SK-MEL-5 (cell line): ENCODE data around the gene SETMAR. TPM values are rescaled to one million over a fixed set of nuclear protein-coding genes. Genes with fewer than 3 reads are reported as not detected.

ENCODE experiments used
- DNase-seq: peaks from one replicate; pipeline ENCODE4 v3.0.0-alpha.2; 2016; ENCODE audit warnings: low read depth, low spot score
- in situ Hi-C: cut with HindIII; loops from 2 replicates; pipeline ENCODE4 v1.10.0; 2016; ENCODE audit warnings: low sequenced_read_pairs, high pct_unique_total_duplicates, low pct_unique_long_range_greater_than_20kb
- total RNA-seq: library from RNA; depleted of rRNA; stranded (reverse); fragments of >200 nt; shearing (Covaris generic); gene quantifications from 2 replicates; pipeline ENCODE4 v1.2.3, GENCODE V29; 2014

Gene SETMAR
- total RNA-seq, 1 experiment from 2014 or later = 14.3 TPM

GRCh38 chr3:4338751-4339150, 35.6 kb downstream of the SETMAR start:
- no peak for DNase-seq

GRCh38 chr3:4340077-4340410, 36.9 kb downstream of the SETMAR start:
- no peak for DNase-seq
- in situ Hi-C loops = no loop called here

More at GRCh38 chr3:4338751-4339150, 35.6 kb downstream of the SETMAR start:
- in situ Hi-C loops = no loop called here

GRCh38 chr3:4340411-4341335, 37.5 kb downstream of the SETMAR start:
- DNase-seq = no peak
- in situ Hi-C loops = no loop called here

- in situ Hi-C loops = no loop called here
- DNase-seq = peak; percentile 20
Observed at GRCh38 chr3:4341336-4341675, 38.1 kb downstream of the SETMAR start.

GRCh38 chr3:4343258-4343657, 40.1 kb downstream of the SETMAR start:
- in situ Hi-C loops = no loop called here
- no peak for DNase-seq

- DNase-seq = peak; percentile 81
- in situ Hi-C loops = no loop called here
Observed at GRCh38 chr3:4350789-4351163, 47.6 kb downstream of the SETMAR start.

GRCh38 chr3:4351164-4351855, 48.1 kb downstream of the SETMAR start:
- in situ Hi-C loops = no loop called here
- DNase-seq = peak; percentile 34

- no peak for DNase-seq
- in situ Hi-C loops = no loop called here
Observed at GRCh38 chr3:4351872-4352271, 48.7 kb downstream of the SETMAR start.

- in situ Hi-C loops = no loop called here
- DNase-seq = no peak
Observed at GRCh38 chr3:4355401-4356219, 52.4 kb downstream of the SETMAR start.

GRCh38 chr3:4356220-4356540, 53.0 kb downstream of the SETMAR start:
- in situ Hi-C loops = no loop called here

GRCh38 chr3:4356546-4357410, 53.6 kb downstream of the SETMAR start:
- in situ Hi-C loops = no loop called here
- no peak for DNase-seq

More at GRCh38 chr3:4356220-4356540, 53.0 kb downstream of the SETMAR start:
- DNase-seq = no peak

GRCh38 chr3:4358273-4358672, 55.1 kb downstream of the SETMAR start:
- DNase-seq = no peak
- in situ Hi-C loops = no loop called here

GRCh38 chr3:4359805-4360502, 56.8 kb downstream of the SETMAR start:
- in situ Hi-C loops = no loop called here
- DNase-seq = no peak

- DNase-seq = no peak
- in situ Hi-C loops = no loop called here
Observed at GRCh38 chr3:4360817-4361216, 57.6 kb downstream of the SETMAR start.

GRCh38 chr3:4362523-4362922, 59.4 kb downstream of the SETMAR start:
- DNase-seq = no peak
- in situ Hi-C loops = no loop called here
